Effector memory CD8-positive, alpha-beta T cell (primary cell): ENCODE results near the gene OR5H1.
"Not testable (repeated sequence)": the region's sequence is repeated elsewhere in the genome, so short reads cannot be mapped to it uniquely, and the experiment has no call there.

Experiments used
- ATAC-seq: fragments of 150-1000 bp; cut with Tn5 transposase; replicated peaks from 2 replicates; pipeline ENCODE4 v1.10.0; 2021; ENCODE audit warnings: mild to moderate bottlenecking, moderate library complexity
- DNase-seq, 3 experiments: peaks; one replicate each; pipeline ENCODE4 v3.0.0; 2021
- H3K27ac Mint-ChIP-seq, 2 donors: one replicate each; pipeline ENCODE4 v1.8.0; 2022; ENCODE audit warnings: mild to moderate bottlenecking in 2 of 2, mixed read lengths in 2 of 2, moderate library complexity in 2 of 2
- H3K27me3 Mint-ChIP-seq, 2 donors: one replicate each; pipeline ENCODE4 v1.8.0; 2022; ENCODE audit warnings: mixed read lengths in 2 of 2
- H3K36me3 Mint-ChIP-seq: one replicate; pipeline ENCODE4 v1.8.0; 2022; ENCODE audit warnings: mild to moderate bottlenecking, moderate library complexity, mixed read lengths; ENCODE audit not compliant: insufficient read depth
- H3K4me1 Mint-ChIP-seq, 2 donors: one replicate each; pipeline ENCODE4 v1.8.0; 2022; ENCODE audit warnings: low read depth in 2 of 2, mixed read lengths in 2 of 2
- H3K4me3 Mint-ChIP-seq, 2 donors: one replicate each; pipeline ENCODE4 v1.8.0; 2022; ENCODE audit warnings: mild to moderate bottlenecking in 2 of 2, mixed read lengths in 2 of 2, moderate library complexity in 2 of 2
- H3K9me3 Mint-ChIP-seq, 2 donors: one replicate each; pipeline ENCODE4 v1.8.0; 2022; ENCODE audit warnings: mixed read lengths in 2 of 2
- total RNA-seq, 9 experiments: gene quantifications; one replicate each; lab custom pipeline; 2026; lab: John Stamatoyannopoulos, UW

OR5H1 gene
- 0 reads per million in 9 experiments for total RNA-seq

DNA sequence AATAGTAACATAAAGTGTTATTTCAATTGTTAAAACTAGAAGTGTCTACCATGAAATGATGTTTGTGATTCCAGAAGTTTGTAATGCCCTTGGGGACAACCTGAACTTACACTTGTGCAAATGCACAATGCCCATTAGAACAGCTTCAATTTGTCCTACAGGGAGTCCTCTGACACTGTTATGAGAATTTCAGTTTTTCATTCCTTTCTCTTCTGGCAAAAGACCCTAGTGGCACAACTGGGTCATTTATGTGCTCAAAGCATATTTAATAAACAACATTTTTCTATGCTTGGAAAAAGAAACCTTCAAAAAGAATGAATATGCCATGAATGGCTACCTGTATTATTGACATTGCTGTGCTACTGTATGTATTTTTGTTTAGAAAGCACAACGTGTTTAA, at the start of gene OR5H1:
TSS of gene OR5H1 (plus strand) at position 301 of the 400 bp plus-strand sequence. CDS start 1,977 bp downstream, outside the sequence.
- ATAC-seq (no peak), DNase-seq (no peak)
- peaks cover 0 to 4% of the 10 kb centered on the region in 2 donors for H3K27me3 Mint-ChIP-seq
- no peak within 1 kb of the TSS for H3K27ac Mint-ChIP-seq
- no peak within 1 kb of the TSS for H3K4me3 Mint-ChIP-seq
- H3K36me3 Mint-ChIP-seq, result no peaks in the 10 kb centered on the region
- no peaks in the 10 kb centered on the region for H3K9me3 Mint-ChIP-seq
- H3K4me1 Mint-ChIP-seq, result no peaks in the 10 kb centered on the region

DNA sequence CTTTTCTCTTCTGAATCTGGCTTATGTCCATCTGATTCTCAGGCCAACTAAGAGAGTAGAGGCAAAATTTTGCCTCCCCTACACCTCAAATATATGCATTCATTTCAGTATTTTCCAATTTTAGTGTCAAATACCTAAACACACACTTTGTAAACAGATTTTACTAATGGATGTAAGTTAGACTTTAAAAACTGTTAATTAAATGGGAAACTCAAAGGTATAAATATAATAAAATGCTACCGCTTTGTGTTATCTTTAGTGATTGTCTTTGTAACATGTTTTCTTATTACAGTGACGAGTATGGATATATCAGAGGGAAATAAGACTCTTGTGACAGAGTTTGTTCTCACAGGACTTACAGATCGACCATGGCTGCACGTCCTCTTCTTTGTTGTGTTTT, 43.6 kb upstream of the OR5H1 start, which contains the start of gene OR5AC2:
TSS of gene OR5AC2 (plus strand) at position 301 of the 400 bp plus-strand sequence. CDS start at position 301, 0 bp downstream.
- Mint-ChIP-seq H3K9me3 (peaks cover 0 to under 1% of the 10 kb centered on the region in 2 donors), H3K27ac (no peak within 1 kb of the TSS), H3K4me3 (no peak within 1 kb of the TSS), H3K27me3 (peaks cover 5 to 8% of the 10 kb centered on the region in 2 donors), H3K36me3 (no peaks in the 10 kb centered on the region), H3K4me1 (no peaks in the 10 kb centered on the region)
- ATAC-seq (no peak), DNase-seq (no peak)

DNA sequence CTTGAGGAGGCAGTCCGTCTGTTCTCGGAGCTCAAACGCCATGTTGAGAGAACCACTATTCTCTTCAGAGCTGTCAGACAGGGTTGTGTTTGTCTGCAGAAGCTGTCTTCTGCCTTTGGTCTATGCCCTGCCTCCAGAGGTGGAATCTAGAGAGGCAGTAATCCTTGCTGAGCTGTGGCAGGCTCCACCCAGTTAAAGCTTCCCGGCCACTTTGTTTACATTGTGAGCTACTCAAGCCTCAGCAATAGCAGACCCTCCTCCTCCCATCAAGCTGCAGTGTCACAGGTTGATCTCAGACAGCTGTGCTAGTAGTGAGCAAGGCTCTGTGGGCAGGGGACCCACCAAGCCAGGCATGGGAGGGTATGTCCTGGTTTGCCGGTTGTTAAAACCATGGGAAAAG, 34.6 kb upstream of the OR5H1 start:
- H3K27me3 Mint-ChIP-seq, result peaks cover 9 to 11% of the 10 kb centered on the region in 2 donors
- no peak overlapping the region for H3K4me3 Mint-ChIP-seq
- no peaks in the 10 kb centered on the region for H3K36me3 Mint-ChIP-seq
- H3K27ac Mint-ChIP-seq, result no peak overlapping the region
- peaks cover 0 to 2% of the 10 kb centered on the region in 2 donors for H3K9me3 Mint-ChIP-seq
- DNase-seq, result no peak
- no peaks in the 10 kb centered on the region for H3K4me1 Mint-ChIP-seq
- ATAC-seq, result no peak

DNA sequence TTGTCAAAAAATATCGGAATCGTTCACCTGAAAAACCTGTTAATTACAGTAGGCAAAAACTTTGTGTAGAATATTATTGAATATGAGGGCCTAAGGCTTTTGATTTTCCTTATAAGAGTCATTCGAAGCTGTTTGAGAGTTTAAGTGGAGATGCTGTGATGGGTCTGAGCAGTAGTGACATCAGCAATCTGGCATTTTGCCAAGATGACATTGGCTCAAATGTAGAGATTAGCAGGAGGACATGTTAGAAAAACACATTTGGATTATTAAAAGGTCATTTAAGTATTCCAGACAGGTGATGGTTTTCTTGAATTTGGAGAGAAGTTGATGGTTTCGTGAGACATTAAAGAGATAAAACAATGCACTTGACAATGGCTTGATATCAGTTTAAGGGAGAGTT, 30.7 kb upstream of the OR5H1 start:
- Mint-ChIP-seq H3K36me3 (no peaks in the 10 kb centered on the region), H3K4me3 (no peak overlapping the region), H3K27ac (no peak overlapping the region), H3K27me3 (peaks cover 10 to 11% of the 10 kb centered on the region in 2 donors), H3K4me1 (no peaks in the 10 kb centered on the region), H3K9me3 (no peaks in the 10 kb centered on the region)
- ATAC-seq (no peak), DNase-seq (no peak)

DNA sequence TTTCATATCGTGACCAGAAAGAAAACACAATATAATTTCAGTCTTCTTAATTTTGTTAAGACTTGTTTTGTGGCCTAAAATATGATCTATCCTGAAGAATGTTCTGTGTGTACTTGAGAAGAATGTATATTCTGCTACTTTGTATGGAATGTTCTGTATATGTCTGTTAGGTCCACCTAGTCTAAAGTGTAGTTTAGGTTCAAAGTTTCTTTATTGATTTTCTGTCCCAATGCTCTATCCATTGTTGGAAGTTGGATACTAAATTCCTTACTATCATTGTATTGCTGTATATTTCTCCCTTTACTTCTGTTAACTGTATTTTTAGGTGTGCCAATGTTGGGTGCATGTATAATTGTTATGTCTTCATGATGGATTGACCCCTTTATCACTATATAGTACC, 22.4 kb upstream of the OR5H1 start:
- no peaks in the 10 kb centered on the region for H3K36me3 Mint-ChIP-seq
- H3K27ac Mint-ChIP-seq, result no peak overlapping the region
- no peaks in the 10 kb centered on the region for H3K9me3 Mint-ChIP-seq
- ATAC-seq (no peak), DNase-seq (no peak)
- no peak overlapping the region for H3K4me3 Mint-ChIP-seq
- H3K4me1 Mint-ChIP-seq, result no peaks in the 10 kb centered on the region
- H3K27me3 Mint-ChIP-seq, result peaks cover 4 to 7% of the 10 kb centered on the region in 2 donors

DNA sequence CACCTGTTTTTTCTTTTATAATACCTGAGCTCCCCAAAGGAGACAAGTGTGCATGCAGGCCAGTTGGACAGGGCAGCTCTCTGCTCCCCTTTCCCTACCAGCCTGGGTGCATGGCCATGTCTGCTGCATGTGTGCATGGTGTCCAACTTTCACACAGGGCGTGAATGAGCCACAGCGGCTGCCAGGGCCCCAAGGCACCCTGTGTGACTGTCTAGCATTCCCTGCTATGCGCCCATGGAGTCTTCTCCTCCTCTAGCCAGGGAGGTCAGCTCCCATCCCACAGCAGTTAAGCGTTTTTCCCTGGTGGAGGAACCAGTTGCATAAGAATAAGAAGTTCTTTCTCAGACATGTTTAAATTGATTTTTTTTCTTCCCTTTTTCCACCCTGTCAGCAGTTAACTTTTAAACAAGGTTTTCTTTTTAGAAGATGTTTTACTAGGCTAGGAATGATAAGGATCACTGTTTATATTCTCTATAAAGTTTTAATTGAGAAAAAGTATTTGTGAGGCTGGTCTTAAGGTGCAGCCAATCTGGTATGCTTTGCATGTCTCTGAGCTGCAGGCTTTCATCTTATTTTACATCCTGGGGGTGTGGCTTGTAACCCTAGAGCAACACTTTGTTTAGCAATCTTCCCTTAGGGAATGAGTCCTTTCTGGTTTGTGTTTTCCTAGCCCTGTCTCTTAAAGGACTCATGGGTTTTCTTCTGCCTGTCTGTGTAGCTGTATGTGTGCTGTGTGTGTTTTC, 20.5 kb upstream of the OR5H1 start:
- Mint-ChIP-seq H3K4me1 (no peaks in the 10 kb centered on the region), H3K9me3 (no peaks in the 10 kb centered on the region), H3K4me3 (no peak overlapping the region), H3K36me3 (no peaks in the 10 kb centered on the region), H3K27ac (no peak overlapping the region), H3K27me3 (peaks cover 4 to 17% of the 10 kb centered on the region in 2 donors)
- DNase-seq (no peak), ATAC-seq (no peak)

DNA sequence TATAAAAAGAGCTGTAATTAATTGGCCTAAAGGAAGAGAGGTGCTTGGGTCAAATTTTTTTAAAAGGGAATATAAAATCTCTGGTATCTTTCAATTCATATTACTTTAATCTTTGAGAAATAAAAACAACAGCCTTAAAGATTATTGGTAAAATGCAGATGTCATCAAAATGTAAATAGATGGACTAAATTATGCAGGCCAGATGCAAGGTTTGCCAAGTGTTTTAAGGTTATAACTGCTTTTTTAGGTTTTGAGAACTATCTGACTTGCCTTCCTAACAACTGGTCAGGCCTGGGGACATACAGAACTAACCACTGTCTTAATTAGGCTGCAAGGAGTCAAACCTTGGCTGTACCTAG, 20.0 kb upstream of the OR5H1 start:
- Mint-ChIP-seq H3K27ac (no peak overlapping the region), H3K36me3 (no peaks in the 10 kb centered on the region), H3K4me3 (no peak overlapping the region), H3K4me1 (no peaks in the 10 kb centered on the region), H3K9me3 (no peaks in the 10 kb centered on the region), H3K27me3 (peaks cover 5 to 15% of the 10 kb centered on the region in 2 donors)
- ATAC-seq (no peak), DNase-seq (no peak)

DNA sequence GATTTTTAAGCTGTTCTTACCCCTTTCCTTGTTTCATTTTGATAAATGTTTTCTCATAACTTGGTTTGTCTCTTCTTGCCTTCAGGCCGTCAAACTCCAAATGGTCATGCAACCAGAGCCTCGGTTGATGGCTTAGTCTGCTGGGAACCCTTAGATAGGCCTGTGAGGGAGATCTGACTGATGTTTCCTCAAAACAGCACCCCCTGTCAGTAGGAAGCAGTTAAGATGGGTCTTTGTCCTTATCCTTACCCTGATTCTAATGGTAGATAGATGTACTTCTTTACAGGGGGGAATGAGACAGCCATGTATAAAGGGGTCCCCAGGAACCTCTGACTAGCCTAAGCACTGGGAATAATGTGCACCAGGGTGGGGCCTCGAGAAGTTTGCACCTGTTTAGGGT, 16.3 kb upstream of the OR5H1 start:
- Mint-ChIP-seq H3K36me3 (no peaks in the 10 kb centered on the region), H3K27me3 (peaks cover 14 to 45% of the 10 kb centered on the region in 2 donors), H3K27ac (no peak overlapping the region), H3K4me3 (no peak overlapping the region), H3K9me3 (no peaks in the 10 kb centered on the region), H3K4me1 (no peaks in the 10 kb centered on the region)
- ATAC-seq, result no peak
- no peak for DNase-seq

DNA sequence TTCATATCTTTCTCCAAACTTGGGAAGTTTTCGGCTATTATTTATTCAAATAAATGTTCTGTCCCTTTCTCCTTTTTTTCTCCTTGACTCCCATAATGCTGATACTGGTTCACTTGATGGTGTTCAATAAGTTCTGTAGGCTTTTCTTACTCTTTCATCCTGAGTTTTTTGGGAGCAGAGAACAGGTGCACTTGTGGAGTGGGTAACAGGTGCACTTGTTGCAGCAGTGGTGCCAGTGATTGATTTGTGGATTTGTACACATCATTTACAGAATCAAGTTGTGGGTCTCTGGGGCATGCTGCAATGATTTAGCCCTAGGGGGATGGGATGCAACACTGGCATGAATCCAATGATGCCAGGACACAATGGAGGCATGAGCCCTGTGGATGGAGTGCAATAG, 14.8 kb upstream of the OR5H1 start:
- Mint-ChIP-seq H3K4me1 (no peaks in the 10 kb centered on the region), H3K27me3 (peaks cover 14 to 49% of the 10 kb centered on the region in 2 donors), H3K9me3 (no peaks in the 10 kb centered on the region), H3K4me3 (no peak overlapping the region), H3K36me3 (no peaks in the 10 kb centered on the region), H3K27ac (no peak overlapping the region)
- ATAC-seq, result no peak
- no peak for DNase-seq

DNA sequence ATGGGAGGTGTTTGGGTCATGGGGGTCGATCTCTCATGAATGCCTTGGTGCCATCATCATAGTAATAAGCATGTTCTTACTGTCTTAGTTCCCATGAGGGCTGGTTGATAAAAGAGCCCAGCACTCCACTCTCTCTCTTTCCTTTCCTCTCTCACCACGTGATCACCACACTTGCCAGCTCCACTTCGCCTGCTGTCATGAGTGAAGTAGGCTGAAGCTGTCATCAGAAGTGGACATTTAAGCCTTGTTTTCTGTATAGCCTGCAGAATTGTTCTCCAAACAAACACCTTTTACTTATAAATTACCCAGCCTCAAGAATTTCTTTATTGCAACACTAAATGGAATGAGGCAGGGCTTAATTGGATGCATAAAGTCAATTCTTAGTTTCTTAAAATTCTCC, 6.1 kb downstream of the OR5H1 start:
- H3K4me1 Mint-ChIP-seq, result no peaks in the 10 kb centered on the region
- H3K27ac Mint-ChIP-seq, result no peak overlapping the region
- peaks cover 0 to 7% of the 10 kb centered on the region in 2 donors for H3K27me3 Mint-ChIP-seq
- no peak overlapping the region for H3K4me3 Mint-ChIP-seq
- H3K36me3 Mint-ChIP-seq, result no peaks in the 10 kb centered on the region
- DNase-seq, result no peak
- no peaks in the 10 kb centered on the region for H3K9me3 Mint-ChIP-seq
- ATAC-seq, result no peak

DNA sequence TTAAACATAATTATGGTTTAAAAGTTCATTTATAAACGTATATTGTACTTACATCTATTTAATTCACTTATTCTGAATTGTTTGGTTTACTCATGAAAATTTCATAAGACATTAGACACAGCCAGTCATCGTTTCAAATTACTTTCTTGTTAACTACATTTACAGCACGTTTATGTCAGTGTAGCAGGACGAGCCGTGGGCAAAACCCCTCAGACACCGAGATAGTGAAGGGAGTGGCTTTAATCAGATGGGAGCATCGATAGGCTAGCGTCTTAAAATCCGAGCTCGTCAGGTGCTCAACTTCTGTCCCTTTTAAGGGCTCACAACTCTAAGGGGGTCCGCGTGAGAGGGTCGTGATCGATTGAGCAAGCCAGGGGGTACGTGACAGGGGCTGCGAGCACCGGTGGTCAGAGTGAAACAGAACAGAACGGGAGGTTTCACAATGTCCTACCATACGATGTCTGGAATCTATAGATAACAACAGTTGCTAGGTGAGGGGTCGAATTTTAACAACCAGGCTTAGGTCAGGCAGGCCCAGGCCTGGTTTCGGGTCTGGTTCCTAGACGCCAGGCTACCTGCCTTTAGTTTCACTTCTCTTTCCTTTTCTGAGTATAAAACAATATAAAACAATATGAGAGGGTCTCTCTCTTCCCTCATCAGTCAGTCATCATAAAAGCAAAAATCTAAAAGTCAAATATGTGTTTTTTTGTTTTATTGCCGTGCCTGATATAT, 7.5 kb downstream of the OR5H1 start:
- H3K4me3 Mint-ChIP-seq, H3K27ac Mint-ChIP-seq: not testable (repeated sequence)

DNA sequence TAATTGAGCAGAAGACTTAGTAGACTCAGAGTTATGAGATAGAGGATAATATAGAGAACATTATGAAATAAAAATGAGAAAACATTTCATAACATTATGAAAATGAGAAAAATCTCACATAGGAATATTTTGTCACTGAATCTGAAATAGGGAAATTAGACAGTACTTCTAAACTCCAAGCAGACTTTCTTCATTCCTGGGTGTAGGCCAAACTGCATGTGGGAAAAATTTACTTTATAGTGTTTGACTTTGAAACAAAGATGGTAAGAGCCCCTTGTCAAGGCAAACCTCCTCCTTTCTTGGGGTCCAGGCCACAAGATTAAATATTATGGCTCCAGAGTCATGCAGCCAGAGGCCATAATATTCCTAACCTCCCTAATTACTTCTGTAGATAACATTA, 10.0 kb downstream of the OR5H1 start:
- peaks cover 4 to 7% of the 10 kb centered on the region in 2 donors for H3K27me3 Mint-ChIP-seq
- no peak overlapping the region for H3K27ac Mint-ChIP-seq
- ATAC-seq, result no peak
- H3K9me3 Mint-ChIP-seq, result peaks cover 0 to 2% of the 10 kb centered on the region in 2 donors
- H3K4me1 Mint-ChIP-seq, result no peaks in the 10 kb centered on the region
- H3K36me3 Mint-ChIP-seq, result no peaks in the 10 kb centered on the region
- H3K4me3 Mint-ChIP-seq, result no peak overlapping the region
- no peak for DNase-seq

More for the DNA sequence above, 7.5 kb downstream of the OR5H1 start:
- DNase-seq, H3K27me3 Mint-ChIP-seq, H3K4me1 Mint-ChIP-seq, H3K9me3 Mint-ChIP-seq, ATAC-seq, H3K36me3 Mint-ChIP-seq: not testable (repeated sequence)

DNA sequence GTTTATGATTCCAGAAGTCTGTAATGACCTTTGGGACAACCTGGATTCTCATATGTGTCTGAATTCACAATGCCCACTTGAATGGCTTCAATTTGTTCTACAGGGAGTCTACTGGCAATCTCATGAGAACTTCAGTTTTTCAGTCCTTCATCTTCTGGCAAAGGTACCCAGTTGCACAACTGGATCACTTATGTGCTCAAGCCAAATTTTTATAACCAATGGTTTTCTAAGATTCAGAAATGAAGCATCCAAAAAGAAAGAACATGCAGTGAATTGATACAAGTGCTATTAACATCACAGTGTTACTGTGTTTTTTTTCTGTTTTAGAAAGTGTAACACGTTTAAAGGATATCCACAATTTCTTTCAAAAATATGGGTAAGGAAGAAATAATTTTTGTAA, 16.7 kb downstream of the OR5H1 start, which contains the start of gene OR5H14:
TSS of gene OR5H14 (plus strand) at position 301 of the 400 bp plus-strand sequence. CDS start 1,907 bp downstream, outside the sequence.
- Mint-ChIP-seq H3K4me1 (no peaks in the 10 kb centered on the region), H3K27me3 (peaks cover 0 to 20% of the 10 kb centered on the region in 2 donors), H3K4me3 (no peak within 1 kb of the TSS), H3K36me3 (no peaks in the 10 kb centered on the region), H3K27ac (no peak within 1 kb of the TSS), H3K9me3 (peaks cover 2 to 3% of the 10 kb centered on the region in 2 donors)
- no peak for DNase-seq
- ATAC-seq, result no peak

DNA sequence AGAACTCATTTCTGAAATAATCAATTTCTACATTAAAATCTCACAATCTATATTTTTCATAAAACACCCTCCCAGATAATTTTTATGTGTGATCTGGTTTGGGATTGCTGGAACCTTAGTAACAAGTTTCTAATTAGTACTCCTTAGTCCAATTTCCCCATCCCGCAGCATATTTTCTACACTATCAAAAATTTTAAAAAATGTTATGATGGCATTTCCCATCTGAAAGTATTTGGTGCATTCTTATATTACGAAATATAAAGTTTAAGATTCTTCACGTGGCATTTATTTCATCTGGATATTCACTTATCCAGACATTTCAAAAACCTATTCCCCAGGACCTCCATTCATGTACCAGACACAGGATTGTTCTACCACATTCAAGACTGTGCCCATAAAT, 18.2 kb downstream of the OR5H1 start:
- H3K9me3 Mint-ChIP-seq, result peaks cover 6 to 10% of the 10 kb centered on the region in 2 donors
- ATAC-seq, result no peak
- H3K4me3 Mint-ChIP-seq, result no peak overlapping the region
- H3K27me3 Mint-ChIP-seq, result peaks cover 0 to 26% of the 10 kb centered on the region in 2 donors
- H3K4me1 Mint-ChIP-seq, result no peaks in the 10 kb centered on the region
- DNase-seq, result no peak
- no peak overlapping the region for H3K27ac Mint-ChIP-seq
- no peaks in the 10 kb centered on the region for H3K36me3 Mint-ChIP-seq
